ENCODE results near the gene SPPL2C. TPM values are rescaled to one million over a fixed set of nuclear protein-coding genes. Genes with fewer than 3 reads are reported as not detected.

Gene SPPL2C
- total and polyA plus RNA-seq, 2 of the 8 experiments (the other 6 are each of a cell fraction or from before 2014, with no cell fraction given): not detected

- ChIA-PET POLR2A (ENCODE audit: partially characterized antibody) (interaction anchor here (0.7 to 1.4 kb wide), 3 partner anchors 10 to 190 kb away, joined by 3 to 4 read pairs (median 4); no protein-coding TSS in a partner anchor), CTCF (ENCODE audit: partially characterized antibody) (interaction anchor here (0.6 to 11.9 kb wide), 31 partner anchors 8 to 1536 kb away, joined by 3 to 137 read pairs (median 4); partner anchors contain the start of gene SPPL2C)
- Histone ChIP-seq H3K56ac (replicated peaks; ENCODE audit: insufficient read length, low read depth, low read length) (no peak overlapping the region), H2BK120ac (replicated peaks; ENCODE audit: low read depth, low read length) (no peak overlapping the region), H4K5ac (ENCODE audit: insufficient read length, low read depth, low read length) (no peak overlapping the region), H3K4me2 (ENCODE audit: insufficient read depth in 1 of 2, low read depth in 2 of 2, low read length in 2 of 2) (no peak overlapping the region), H3K18ac (ENCODE audit: extremely low read depth, low read length) (no peak overlapping the region), H3K36me3 (ENCODE audit: control insufficient read depth in 2 of 4, insufficient read depth in 4 of 4, low read length in 3 of 4) (no peaks in the 10 kb centered on the region), H3K27me3 (replicated peaks in 1 of 4; ENCODE audit: control insufficient read depth in 3 of 4, extremely low read depth in 1 of 4, insufficient read depth in 3 of 4, low read length in 3 of 4) (no peaks in the 10 kb centered on the region), H2BK5ac (ENCODE audit: low read depth, low read length) (no peak overlapping the region), H3K14ac (ENCODE audit: insufficient read length) (no peak overlapping the region), H3K9ac (replicated peaks in 1 of 4; ENCODE audit: extremely low read depth in 1 of 4, low read depth in 3 of 4, low read length in 3 of 4) (no peak overlapping the region), H3K79me1 (ENCODE audit: low read depth, low read length) (no peaks in the 10 kb centered on the region), H3K4me3 (ENCODE audit: extremely low read depth in 1 of 4, insufficient read depth in 2 of 4, low read depth in 3 of 4, low read length in 4 of 4) (no peak overlapping the region), H3K9me3 (ENCODE audit: insufficient read depth in 2 of 2, low read depth in 1 of 2, low read length in 1 of 2) (no peaks in the 10 kb centered on the region), H2AFZ (ENCODE audit: low read length) (no peak overlapping the region), H2BK15ac (ENCODE audit: low read length) (no peak overlapping the region), H2BK12ac (ENCODE audit: low read depth, low read length) (no peak overlapping the region), H2BK20ac (ENCODE audit: low read length) (no peak overlapping the region), H3K23ac (ENCODE audit: insufficient read length) (no peak overlapping the region), H4K91ac (replicated peaks; ENCODE audit: insufficient read length, low read length) (no peak overlapping the region), H3K27ac (ENCODE audit: low read depth, low read length) (no peak overlapping the region), H3K4ac (replicated peaks; ENCODE audit: insufficient read length, low read depth, low read length) (no peak overlapping the region), H2AK5ac (ENCODE audit: low read depth, low read length) (no peak overlapping the region), H3K4me1 (replicated peaks in 1 of 4; ENCODE audit: control insufficient read depth in 3 of 4, insufficient read depth in 4 of 4, low read length in 3 of 4) (peaks cover 0 to 2% (median 2%) of the 10 kb centered on the region in 4 experiments; a peak in 2 of 7 replicates), H4K20me1 (replicated peaks in 1 of 2; ENCODE audit: control insufficient read depth in 1 of 2, insufficient read depth in 2 of 2, low read length in 2 of 2) (peaks cover 0 to 2% of the 10 kb centered on the region in 2 experiments), H3K79me2 (ENCODE audit: control insufficient read depth in 1 of 2, insufficient read depth in 2 of 2, low read length in 2 of 2) (no peaks in the 10 kb centered on the region), H3K23me2 (ENCODE audit: low read depth, low read length) (no peaks in the 10 kb centered on the region), H4K8ac (ENCODE audit: extremely low read depth, insufficient read depth, low read length) (no peak overlapping the region; the same call in 1 of the 2 replicates)
- 88% methylated on average over 19 of the region's 20 CpGs; no CpG with 5 or more reads in 1 of the 2 experiments for WGBS, 2 experiments (ENCODE audit: extremely low coverage in 1 of 2, insufficient coverage in 1 of 2, insufficient read length in 1 of 2, insufficient replicate concordance in 2 of 2, low coverage in 1 of 2, low lambda C conversion rate in 2 of 2, missing lambda C conversion rate in 1 of 2)
- TF ChIP-seq CEBPB (IDR thresholded peaks at IDR 0.05; ENCODE audit: low read depth, low read length): no peak
- TF ChIP-seq TCF12 (IDR thresholded peaks at IDR 0.05; ENCODE audit: low read depth, low read length): no peak
- no peak for TF ChIP-seq YY1 (IDR thresholded peaks at IDR 0.05; ENCODE audit: low read depth, low read length)
- TF ChIP-seq CTCF (IDR thresholded peaks at IDR 0.05; ENCODE audit: control extremely low read depth in 1 of 3, insufficient read depth in 1 of 3, low read depth in 1 of 3, low read length in 3 of 3): peak in 1 of 3 experiments; percentile 20; a peak in 1 of 4 replicates
- TF ChIP-seq KDM4A (IDR thresholded peaks at IDR 0.05; ENCODE audit: low read depth, low read length, severe bottlenecking): peak; percentile 15
- FAIRE-seq: no peak
- DNase-seq (ENCODE audit: low read depth in 1 of 2, low spot score in 2 of 2): no peak
Measured at GRCh38 chr17:45836047-45837044, 8.3 kb upstream of the SPPL2C start.

All from H1 (cell line).